Skeletal muscle satellite cell (primary cell): ENCODE measurements around the gene GDF7.

Source experiments
- H3K27me3 ChIP-seq: 2 replicates; pipeline ENCODE4 v1.7.0; 2013; ENCODE audit warnings: low read length; ENCODE audit not compliant: control insufficient read depth, insufficient read depth
- H3K36me3 ChIP-seq: 2 replicates; pipeline ENCODE4 v1.7.0; 2013; ENCODE audit warnings: mild to moderate bottlenecking, control low read depth, low read length; ENCODE audit not compliant: insufficient read depth
- H3K4me1 ChIP-seq: 2 replicates; pipeline ENCODE4 v1.7.0; 2013; ENCODE audit warnings: low read length; ENCODE audit not compliant: control insufficient read depth, insufficient read depth
- H3K4me2 ChIP-seq: 2 replicates; pipeline ENCODE4 v1.7.0; 2013; ENCODE audit warnings: mild to moderate bottlenecking, low read length
- H3K4me3 ChIP-seq: 2 replicates; pipeline ENCODE4 v1.7.0; 2013; ENCODE audit warnings: low read length
- H3K9ac ChIP-seq: 2 replicates; pipeline ENCODE4 v1.7.0; 2013; ENCODE audit warnings: mild to moderate bottlenecking, low read depth, low read length, moderate library complexity
- H3K9me3 ChIP-seq: replicated peaks from 2 replicates; pipeline ENCODE4 v1.7.0; 2013; ENCODE audit warnings: mild to moderate bottlenecking, control low read depth, low read length

Gene GDF7

DNA sequence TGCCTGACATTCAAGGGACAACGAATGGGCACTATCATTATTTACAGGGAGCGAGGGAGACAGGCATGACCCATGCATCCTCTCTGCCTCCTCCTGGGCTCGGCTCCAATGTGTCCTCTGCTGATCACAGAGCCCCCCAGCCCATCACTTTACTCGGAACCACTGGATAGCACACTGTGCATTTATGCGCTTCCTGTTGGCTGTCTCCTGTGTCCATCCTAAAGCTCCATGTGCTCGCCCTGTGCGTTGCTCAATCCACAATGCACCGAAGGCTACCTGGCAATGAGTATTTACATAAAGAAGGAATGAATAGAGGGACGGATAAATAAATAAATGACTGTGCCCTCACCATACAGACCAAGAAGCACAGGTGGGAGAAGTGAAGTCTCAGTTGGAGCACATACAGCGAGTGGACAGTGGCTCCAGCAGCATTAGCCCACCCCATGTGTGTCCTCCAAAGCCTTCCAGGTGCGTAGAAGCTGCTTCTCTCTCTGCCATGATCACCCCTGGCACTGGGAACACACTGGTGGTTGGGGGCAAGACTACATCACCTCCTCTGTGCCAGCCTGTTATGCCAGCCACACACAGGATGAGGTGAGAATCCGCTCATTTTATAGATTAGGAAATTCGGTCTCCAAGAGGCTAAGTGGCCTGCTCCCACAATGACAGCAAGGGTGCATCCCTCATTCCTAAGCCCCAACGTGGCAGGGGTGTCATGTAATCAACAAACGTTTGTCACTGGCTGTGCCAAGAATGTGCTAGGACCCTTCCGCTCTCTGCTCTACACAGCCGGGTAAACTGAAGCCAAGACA lies 2.3 kb upstream of the GDF7 start:
- H3K4me3 ChIP-seq: no peak overlapping the region
- H3K4me1 ChIP-seq: peaks cover 7% of the 10 kb centered on the region
- no peaks in the 10 kb centered on the region for H3K36me3 ChIP-seq
- H3K9me3 ChIP-seq: no peaks in the 10 kb centered on the region
- no peak overlapping the region for H3K4me2 ChIP-seq
- H3K9ac ChIP-seq: no peak overlapping the region
- H3K27me3 ChIP-seq: peaks cover 88% of the 10 kb centered on the region

DNA sequence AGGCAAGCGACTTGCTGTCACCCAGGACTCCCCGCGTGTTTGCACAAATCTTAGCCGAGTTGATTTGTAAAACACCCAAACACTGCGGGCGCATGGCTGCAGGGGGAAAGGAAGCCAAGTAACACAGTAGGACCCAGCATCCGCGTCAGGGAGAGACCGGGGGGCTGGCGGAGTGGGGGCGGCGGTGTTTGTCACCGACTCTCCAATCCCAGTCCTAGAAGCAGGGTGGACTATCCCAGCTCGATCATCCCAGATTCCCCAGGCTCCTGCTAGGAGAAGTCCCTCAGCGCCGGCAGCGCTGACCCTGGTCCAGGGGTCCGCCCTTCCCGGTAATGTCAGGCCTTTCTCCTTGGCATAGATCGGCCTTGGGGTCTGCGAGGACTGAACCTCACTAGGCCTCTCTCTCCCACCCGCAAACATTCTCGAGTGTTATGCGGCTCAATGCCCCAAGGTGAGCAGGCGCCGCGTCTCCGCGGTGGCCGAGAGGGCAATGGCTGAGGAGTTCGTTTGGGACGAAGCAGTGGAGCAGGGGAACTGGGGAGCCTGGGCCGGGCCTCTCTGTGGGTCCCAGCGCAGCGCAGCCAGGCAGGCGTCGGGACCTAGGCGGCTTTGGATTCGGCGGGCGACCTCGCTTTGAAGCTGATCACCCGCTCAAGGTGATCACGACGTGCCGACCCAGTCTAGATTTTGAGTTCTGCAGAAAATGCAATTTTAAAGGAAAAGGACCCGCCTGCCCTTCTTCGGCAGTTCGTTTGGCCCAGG lies 1.5 kb upstream of the GDF7 start:
- H3K4me1 ChIP-seq: peaks cover 7% of the 10 kb centered on the region
- peak overlapping the region; percentile 73 for H3K4me2 ChIP-seq
- no peaks in the 10 kb centered on the region for H3K36me3 ChIP-seq
- H3K9ac ChIP-seq: no peak overlapping the region
- H3K4me3 ChIP-seq: peak overlapping the region; percentile 4
- H3K27me3 ChIP-seq: peaks cover 88% of the 10 kb centered on the region
- H3K9me3 ChIP-seq: no peaks in the 10 kb centered on the region

DNA sequence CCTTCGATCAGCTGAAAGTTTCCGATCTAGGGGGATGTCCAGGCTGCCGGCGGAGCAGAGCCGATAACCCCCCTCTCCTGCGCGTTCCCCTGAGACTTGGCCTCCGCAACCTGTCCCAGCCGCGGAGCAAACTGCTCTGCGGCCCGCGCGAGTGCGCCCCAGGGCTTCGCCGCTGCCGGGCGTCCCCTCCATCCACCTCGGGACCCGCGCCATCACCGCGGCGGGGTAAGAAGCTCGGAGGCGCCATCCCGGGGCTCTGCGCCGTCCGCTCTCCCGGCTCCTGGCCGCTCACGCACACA lies 990 bp upstream of the GDF7 start:
- Histone ChIP-seq H3K9ac (no peak overlapping the region), H3K9me3 (no peaks in the 10 kb centered on the region), H3K4me1 (peaks cover 7% of the 10 kb centered on the region), H3K36me3 (no peaks in the 10 kb centered on the region), H3K27me3 (peaks cover 89% of the 10 kb centered on the region), H3K4me3 (peak overlapping the region; percentile 57), H3K4me2 (peak overlapping the region; percentile 73)

DNA sequence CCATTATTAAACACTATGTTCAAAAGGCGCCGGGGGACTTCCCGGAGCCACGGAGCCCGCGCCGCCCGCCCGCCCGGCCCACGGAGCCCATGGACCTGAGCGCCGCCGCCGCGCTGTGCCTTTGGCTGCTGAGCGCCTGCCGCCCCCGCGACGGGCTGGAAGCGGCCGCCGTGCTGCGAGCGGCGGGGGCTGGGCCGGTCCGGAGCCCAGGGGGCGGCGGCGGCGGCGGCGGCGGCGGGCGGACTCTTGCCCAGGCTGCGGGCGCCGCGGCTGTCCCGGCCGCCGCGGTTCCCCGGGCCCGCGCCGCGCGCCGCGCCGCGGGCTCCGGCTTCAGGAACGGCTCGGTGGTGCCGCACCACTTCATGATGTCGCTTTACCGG lies 197 bp downstream of the GDF7 start:
- Histone ChIP-seq H3K9ac (no peak overlapping the region), H3K9me3 (no peaks in the 10 kb centered on the region), H3K36me3 (no peaks in the 10 kb centered on the region), H3K4me2 (peak overlapping the region; percentile 79), H3K4me1 (peaks cover 7% of the 10 kb centered on the region), H3K27me3 (peaks cover 93% of the 10 kb centered on the region), H3K4me3 (peak overlapping the region; percentile 47)

DNA sequence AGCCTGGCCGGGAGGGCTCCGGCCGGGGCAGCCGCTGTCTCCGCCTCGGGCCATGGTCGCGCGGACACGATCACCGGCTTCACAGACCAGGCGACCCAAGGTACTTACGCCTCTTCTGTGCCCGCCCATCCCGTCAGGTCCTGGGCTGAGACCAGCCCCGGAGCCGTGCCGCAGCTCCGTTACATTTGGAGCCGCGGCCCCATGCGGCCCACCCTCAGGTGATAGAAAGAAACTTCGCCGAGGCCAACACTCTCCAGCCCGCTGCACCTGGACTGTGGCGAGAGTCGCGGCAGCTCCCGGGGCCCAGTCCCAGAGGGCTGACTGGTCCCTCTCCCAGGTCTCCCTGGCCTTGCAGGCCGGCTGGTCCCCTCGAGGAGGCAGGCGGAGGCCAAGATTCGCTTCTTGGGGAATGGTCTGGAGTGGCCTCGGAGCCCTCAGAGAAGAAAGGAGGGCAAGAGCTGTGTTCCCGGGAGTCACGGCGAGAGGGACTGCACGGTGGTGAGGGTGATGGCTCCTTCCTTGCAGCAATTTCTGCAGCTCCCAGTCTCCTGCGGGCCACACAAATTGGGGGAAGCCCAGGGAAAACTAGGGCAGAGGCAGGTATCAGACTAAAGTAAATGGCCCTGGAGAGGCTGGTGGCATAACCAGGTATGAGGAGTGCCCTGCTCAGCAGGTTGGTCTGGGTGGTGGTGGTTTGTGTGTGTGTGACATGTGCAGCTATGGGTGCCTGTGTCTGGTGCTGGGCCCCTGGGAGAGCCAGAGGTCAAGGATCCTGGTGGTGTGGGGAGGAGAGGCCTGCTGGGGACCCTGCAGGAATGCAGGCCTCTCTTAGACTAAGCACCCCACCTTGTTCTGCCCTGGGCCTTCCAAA lies 822 bp downstream of the GDF7 start:
- H3K9ac ChIP-seq: no peak overlapping the region
- H3K36me3 ChIP-seq: no peaks in the 10 kb centered on the region
- peaks cover 7% of the 10 kb centered on the region for H3K4me1 ChIP-seq
- peak overlapping the region; percentile 79 for H3K4me2 ChIP-seq
- H3K4me3 ChIP-seq: peak overlapping the region; percentile 47
- H3K9me3 ChIP-seq: no peaks in the 10 kb centered on the region
- peaks cover 93% of the 10 kb centered on the region for H3K27me3 ChIP-seq

DNA sequence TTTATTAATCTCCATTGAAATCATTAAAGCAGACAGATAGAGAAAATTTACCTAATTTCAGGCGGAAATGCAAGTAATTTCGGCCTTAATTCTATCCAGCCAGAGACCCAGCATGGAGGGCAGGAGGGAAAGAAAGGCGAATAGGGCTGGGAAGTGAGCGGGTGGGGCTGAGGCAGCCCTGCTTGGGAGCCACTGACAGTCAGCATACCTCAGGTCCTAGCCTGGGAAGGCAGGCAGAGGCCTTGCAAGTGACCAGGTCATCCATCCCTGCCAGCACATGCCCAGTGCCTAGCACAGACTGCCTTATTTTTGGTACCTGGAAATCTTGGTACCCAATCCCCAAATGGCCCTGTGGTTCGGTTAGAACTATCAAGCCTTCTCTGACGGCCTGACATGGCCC lies 1.5 kb downstream of the GDF7 start:
- H3K4me2 ChIP-seq: no peak overlapping the region
- H3K27me3 ChIP-seq: peaks cover 94% of the 10 kb centered on the region
- H3K9me3 ChIP-seq: no peaks in the 10 kb centered on the region
- no peak overlapping the region for H3K4me3 ChIP-seq
- H3K9ac ChIP-seq: no peak overlapping the region
- H3K4me1 ChIP-seq: peaks cover 7% of the 10 kb centered on the region
- no peaks in the 10 kb centered on the region for H3K36me3 ChIP-seq

DNA sequence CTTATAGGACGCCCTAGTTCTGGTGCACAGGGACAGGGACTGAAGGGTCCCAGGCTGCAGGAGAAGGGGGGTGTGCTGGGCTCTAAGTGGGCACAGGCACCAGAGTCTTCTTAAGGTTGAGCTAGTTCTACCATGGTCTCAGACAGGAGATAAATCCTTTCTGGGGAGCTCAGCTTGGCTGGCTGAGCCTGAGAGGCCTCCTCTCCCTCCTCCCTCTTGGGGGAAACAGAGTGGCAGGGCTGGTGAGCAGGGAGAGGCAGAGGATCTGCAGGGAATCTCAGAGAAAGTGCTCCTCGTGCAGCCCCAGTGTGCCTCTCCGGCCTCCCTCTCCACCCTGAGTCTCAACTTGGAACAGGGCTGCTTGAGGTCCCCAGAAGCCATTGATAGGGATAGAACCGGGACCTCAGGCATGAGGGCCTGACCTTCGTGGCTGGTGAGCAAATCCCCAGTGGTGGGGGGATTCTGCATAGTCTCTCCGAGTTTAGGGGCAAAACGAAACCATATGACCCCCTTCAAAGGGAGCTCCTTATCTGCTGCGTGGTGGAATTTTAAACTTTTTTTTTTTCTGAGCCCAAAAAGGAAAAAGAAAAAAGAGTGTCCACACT lies 2.0 kb downstream of the GDF7 start:
- H3K4me3 ChIP-seq: no peak overlapping the region
- peaks cover 7% of the 10 kb centered on the region for H3K4me1 ChIP-seq
- no peak overlapping the region for H3K9ac ChIP-seq

DNA sequence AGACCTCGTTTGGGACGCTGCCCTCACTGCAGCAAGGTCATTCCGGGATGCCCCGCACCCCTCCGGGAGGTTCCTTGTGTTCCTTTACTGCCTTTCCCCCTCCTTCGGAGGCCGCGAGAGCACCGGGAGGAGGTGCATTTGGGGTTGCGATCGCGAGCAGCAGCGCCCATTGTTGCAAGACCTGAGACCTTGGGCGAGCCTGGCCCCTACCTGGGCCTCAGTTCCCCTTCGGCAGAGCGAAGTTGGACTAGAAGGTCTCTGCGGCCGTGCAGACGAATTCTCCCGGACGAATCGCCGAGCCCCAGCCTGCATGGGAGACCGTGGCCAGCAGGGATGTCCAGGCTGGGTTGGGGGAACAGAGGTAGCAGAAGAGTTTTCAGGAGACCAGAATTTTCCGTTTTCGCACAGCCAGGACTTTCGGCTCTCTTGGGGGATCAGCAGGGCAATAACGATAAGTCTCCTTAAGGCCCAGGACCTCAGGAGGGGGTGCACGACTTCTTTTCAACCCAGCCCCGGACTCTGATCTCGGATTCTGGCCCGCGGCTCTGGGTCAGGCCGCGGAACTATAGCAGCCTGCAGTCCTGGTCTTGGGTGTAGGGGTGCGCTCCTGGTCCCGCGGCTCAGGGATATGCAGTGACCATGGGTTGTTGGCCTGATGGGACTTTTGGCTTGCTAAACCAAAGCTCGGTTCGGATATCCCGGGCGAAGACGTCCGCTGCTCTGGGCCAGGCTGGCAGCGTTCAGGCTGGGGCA lies 2.8 kb downstream of the GDF7 start:
- H3K9ac ChIP-seq: no peak overlapping the region
- no peak overlapping the region for H3K4me3 ChIP-seq
- peaks cover 9% of the 10 kb centered on the region for H3K4me1 ChIP-seq
- H3K36me3 ChIP-seq: no peaks in the 10 kb centered on the region
- no peaks in the 10 kb centered on the region for H3K9me3 ChIP-seq
- H3K27me3 ChIP-seq: peaks cover 86% of the 10 kb centered on the region
- peak overlapping the region; percentile 10 for H3K4me2 ChIP-seq

More for the DNA sequence above, 2.0 kb downstream of the GDF7 start:
- Histone ChIP-seq H3K36me3 (no peaks in the 10 kb centered on the region), H3K9me3 (no peaks in the 10 kb centered on the region), H3K4me2 (no peak overlapping the region), H3K27me3 (peaks cover 94% of the 10 kb centered on the region)

DNA sequence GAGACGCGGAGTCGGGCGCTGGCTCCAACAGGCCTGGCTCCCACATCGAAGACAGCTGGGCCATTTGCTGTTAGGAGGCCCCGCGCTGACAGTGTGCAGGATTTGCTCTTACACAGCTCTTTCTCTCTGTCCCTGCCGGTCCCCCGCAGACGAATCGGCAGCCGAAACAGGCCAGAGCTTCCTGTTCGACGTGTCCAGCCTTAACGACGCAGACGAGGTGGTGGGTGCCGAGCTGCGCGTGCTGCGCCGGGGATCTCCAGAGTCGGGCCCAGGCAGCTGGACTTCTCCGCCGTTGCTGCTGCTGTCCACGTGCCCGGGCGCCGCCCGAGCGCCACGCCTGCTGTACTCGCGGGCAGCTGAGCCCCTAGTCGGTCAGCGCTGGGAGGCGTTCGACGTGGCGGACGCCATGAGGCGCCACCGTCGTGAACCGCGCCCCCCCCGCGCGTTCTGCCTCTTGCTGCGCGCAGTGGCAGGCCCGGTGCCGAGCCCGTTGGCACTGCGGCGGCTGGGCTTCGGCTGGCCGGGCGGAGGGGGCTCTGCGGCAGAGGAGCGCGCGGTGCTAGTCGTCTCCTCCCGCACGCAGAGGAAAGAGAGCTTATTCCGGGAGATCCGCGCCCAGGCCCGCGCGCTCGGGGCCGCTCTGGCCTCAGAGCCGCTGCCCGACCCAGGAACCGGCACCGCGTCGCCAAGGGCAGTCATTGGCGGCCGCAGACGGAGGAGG lies 3.5 kb downstream of the GDF7 start:
- Histone ChIP-seq H3K4me3 (no peak overlapping the region), H3K27me3 (peaks cover 79% of the 10 kb centered on the region), H3K9me3 (no peaks in the 10 kb centered on the region), H3K4me2 (peak overlapping the region; percentile 10), H3K4me1 (peaks cover 15% of the 10 kb centered on the region), H3K36me3 (no peaks in the 10 kb centered on the region), H3K9ac (no peak overlapping the region)

DNA sequence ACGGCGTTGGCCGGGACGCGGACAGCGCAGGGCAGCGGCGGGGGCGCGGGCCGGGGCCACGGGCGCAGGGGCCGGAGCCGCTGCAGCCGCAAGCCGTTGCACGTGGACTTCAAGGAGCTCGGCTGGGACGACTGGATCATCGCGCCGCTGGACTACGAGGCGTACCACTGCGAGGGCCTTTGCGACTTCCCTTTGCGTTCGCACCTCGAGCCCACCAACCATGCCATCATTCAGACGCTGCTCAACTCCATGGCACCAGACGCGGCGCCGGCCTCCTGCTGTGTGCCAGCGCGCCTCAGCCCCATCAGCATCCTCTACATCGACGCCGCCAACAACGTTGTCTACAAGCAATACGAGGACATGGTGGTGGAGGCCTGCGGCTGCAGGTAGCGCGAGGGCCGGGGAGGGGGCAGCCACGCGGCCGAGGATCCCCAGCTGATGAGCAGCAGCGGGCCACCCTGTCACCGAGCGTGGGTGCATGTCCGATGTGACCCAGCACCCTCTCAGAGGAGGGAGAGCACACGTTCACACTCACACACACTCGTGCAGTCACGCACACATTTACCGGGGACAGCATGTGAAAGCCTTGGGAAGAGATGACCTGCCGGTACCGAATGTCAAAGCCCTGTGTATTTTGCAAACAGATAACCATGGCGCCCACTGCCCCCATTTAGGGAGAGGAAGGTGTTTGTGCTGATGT lies 4.2 kb downstream of the GDF7 start:
- Histone ChIP-seq H3K9me3 (no peaks in the 10 kb centered on the region), H3K9ac (no peak overlapping the region), H3K27me3 (peaks cover 71% of the 10 kb centered on the region), H3K4me3 (no peak overlapping the region), H3K4me1 (peaks cover 17% of the 10 kb centered on the region), H3K36me3 (no peaks in the 10 kb centered on the region), H3K4me2 (no peak overlapping the region)
